Cardiac fibroblast (primary cell): ENCODE measurements around the gene PARD3B.

Experiments used
- DNase-seq, 2 donors: peaks; one replicate each; pipeline versions ENCODE4 v3.0.0 to v3.0.0-alpha.2; 2010; ENCODE audit warnings: low read depth in 2 of 2
- H3K4me3 ChIP-seq, 2 donors: replicated peaks in 1 of 2; 1 replicate in 1 of 2; 2 replicates in 1 of 2; pipeline ENCODE4 v1.5.1; 2011; ENCODE audit warnings: low read depth in 2 of 2, low read length in 2 of 2, mild to moderate bottlenecking in 2 of 2, moderate library complexity in 1 of 2
- CTCF ChIP-seq: IDR thresholded peaks from one replicate; pipeline ENCODE4 v1.5.1; 2011; ENCODE audit warnings: low read depth, mild to moderate bottlenecking, low read length, inconsistent platforms

The PARD3B gene

GRCh38 chr2:204958371-204958770, 413.1 kb downstream of the PARD3B start:
- H3K4me3 ChIP-seq = no peak overlapping the region
- TF ChIP-seq CTCF = no peak
- no peak for DNase-seq

GRCh38 chr2:204964414-204964813, 419.1 kb downstream of the PARD3B start:
- no peak for TF ChIP-seq CTCF
- DNase-seq = no peak
- H3K4me3 ChIP-seq = no peak overlapping the region

GRCh38 chr2:204966245-204966644, 421.0 kb downstream of the PARD3B start:
- no peak for TF ChIP-seq CTCF
- no peak overlapping the region for H3K4me3 ChIP-seq
- DNase-seq = no peak

- no peak overlapping the region for H3K4me3 ChIP-seq
- TF ChIP-seq CTCF = no peak
- DNase-seq = no peak
Measured at GRCh38 chr2:204967199-204967960, 422.1 kb downstream of the PARD3B start.

GRCh38 chr2:204971206-204971907, 426.1 kb downstream of the PARD3B start:
- H3K4me3 ChIP-seq = no peak overlapping the region
- no peak for DNase-seq
- no peak for TF ChIP-seq CTCF

- no peak for TF ChIP-seq CTCF
- DNase-seq = no peak
Measured at GRCh38 chr2:204972161-204972560, 426.9 kb downstream of the PARD3B start.

More at GRCh38 chr2:204972161-204972560, 426.9 kb downstream of the PARD3B start:
- no peak overlapping the region for H3K4me3 ChIP-seq
